HAP-1 (cell line): ENCODE data around the gene ADGRA1.

Experiments
- DNase-seq, 2 experiments: peaks; one replicate each; pipeline ENCODE4 v3.0.0-alpha.2; 2016 to 2020; ENCODE audit warnings: low spot score in 2 of 2
- H3K27me3 ChIP-seq: fragments of 250-450 bp; sonication (Bioruptor Pico); 2 replicates; pipeline ENCODE4 v1.5.1; 2020; ENCODE audit warnings: low read depth, mild to moderate bottlenecking, moderate library complexity
- H3K36me3 ChIP-seq: fragments of 250-450 bp; sonication (Bioruptor Pico); replicated peaks from 2 replicates; pipeline ENCODE4 v1.5.1; 2020; ENCODE audit warnings: mild to moderate bottlenecking
- H3K4me1 ChIP-seq: fragments of 250-450 bp; sonication (Bioruptor Pico); 2 replicates; pipeline ENCODE4 v1.5.1; 2020; ENCODE audit warnings: mild to moderate bottlenecking
- H3K4me3 ChIP-seq: fragments of 250-450 bp; sonication (Bioruptor Pico); 2 replicates; pipeline ENCODE4 v1.5.1; 2020; ENCODE audit warnings: mild to moderate bottlenecking, moderate library complexity
- H3K9me3 ChIP-seq: fragments of 250-450 bp; sonication (Bioruptor Pico); 2 replicates; pipeline ENCODE4 v1.5.1; 2020; ENCODE audit warnings: mild to moderate bottlenecking, moderate library complexity
- in situ Hi-C: fragments of 300-500 bp; cut with MboI; formaldehyde crosslinking; loops from 3 replicates; pipeline ENCODE4 v1.14.3; 2020; ENCODE audit warnings: low sequenced_read_pairs, inconsistent platforms, mixed read lengths

The ADGRA1 gene

DNA sequence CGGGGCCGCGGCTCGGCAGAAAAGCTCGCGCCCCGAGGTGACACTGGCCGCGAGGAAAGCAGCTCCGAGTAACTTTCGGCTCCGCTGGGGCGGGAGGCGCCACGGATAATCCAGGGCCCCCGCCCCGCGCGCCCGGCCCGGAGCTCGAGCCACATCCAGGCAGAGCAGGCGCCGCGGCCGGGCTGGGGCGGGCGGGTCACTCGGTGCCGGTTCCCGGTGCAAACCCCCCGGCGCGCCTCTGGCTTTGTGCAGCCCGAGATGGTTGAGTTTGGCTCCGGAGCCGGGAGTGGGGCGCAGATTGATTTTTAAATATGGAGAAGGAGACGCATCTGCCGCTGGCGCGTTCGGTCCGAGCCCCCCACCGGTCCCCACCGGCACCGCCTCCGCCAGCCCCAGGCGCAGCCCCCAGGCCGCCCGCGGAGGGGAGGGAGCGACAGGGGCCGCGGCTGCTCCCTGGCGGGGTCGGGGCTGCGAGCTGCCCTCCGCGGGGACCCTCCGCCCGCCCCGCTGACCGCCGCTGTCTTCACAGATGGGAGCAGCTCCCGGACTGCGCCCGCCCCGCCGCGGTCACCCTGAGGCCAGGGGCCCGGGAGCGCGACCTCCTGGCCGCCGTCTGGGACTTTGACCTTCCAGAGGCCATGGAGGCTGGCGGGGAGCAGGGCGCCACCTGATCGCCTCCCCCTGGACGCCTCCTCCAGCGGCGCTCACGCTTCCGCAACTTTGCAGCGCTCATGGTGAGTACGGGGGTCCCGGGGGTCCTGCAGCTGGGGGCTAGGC lies 643 bp downstream of the ADGRA1 start:
- Histone ChIP-seq H3K36me3 (no peaks in the 10 kb centered on the region), H3K27me3 (peaks cover 72% of the 10 kb centered on the region), H3K9me3 (no peaks in the 10 kb centered on the region), H3K4me3 (no peak overlapping the region), H3K4me1 (no peaks in the 10 kb centered on the region)
- no peak for DNase-seq
- in situ Hi-C loops: no loop called here

DNA sequence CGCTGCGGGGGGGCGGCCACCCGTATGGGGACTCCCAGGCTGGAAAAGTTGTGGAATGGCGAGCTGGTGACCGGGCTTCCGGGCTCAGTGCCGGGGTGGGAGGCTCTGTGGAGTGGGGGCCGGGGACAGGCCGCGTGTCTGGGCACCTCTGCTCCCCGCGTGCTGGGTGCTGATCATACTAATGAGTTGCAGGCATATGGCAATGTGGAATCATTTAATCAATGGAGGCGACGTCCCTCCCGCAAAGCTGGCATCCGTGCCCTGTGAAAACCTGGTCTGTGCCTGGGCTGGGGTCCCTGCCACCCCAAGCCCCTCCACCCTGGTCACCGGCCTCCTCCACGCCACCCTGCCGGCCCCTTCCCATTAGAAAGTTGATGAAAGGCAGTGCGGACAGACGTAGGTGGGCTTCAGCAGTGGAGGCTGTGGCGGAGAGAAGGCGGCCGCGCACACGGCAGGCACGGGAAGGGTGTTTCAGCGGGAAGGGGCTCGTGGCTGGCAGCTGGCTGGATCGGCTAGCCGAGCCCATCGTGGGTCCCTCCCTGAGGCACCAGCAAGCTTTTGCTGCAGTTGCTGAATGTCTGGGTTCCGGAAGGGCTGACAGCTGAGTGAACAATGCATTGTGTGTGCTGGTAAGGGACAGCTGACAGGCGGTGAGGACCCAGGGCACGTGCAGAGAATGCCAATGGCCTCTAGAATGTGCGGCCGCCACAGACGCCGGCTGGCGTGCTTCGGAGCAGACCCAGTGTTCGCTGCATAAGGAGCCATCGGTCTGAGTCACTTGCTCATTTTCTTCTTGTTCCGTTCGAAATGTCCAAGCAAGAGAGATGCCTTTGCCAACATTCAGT lies 1.5 kb downstream of the ADGRA1 start:
- H3K9me3 ChIP-seq: no peaks in the 10 kb centered on the region
- H3K4me3 ChIP-seq: no peak overlapping the region
- peaks cover 80% of the 10 kb centered on the region for H3K27me3 ChIP-seq
- in situ Hi-C loops: no loop called here
- H3K36me3 ChIP-seq: no peaks in the 10 kb centered on the region
- DNase-seq: no peak
- no peaks in the 10 kb centered on the region for H3K4me1 ChIP-seq

DNA sequence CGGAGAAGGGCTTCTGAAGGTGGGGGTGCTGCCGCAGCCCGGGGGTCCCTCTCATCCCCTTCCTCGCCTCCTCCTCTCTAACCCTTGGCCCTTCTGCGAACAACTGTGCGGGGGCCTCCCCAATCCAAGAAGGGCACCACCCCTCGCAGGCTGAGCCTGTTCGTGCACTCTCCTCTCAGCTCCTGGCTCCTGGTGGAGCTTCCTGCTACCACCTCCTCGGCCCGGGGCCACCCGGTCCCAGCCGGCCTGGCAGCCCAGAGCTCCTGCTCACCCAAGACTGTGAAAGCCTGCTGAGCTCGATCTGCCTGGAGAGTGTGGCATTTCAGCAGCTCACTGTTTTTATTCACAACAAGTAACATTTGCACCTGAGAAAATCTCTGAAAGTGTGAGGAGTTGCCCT lies 2.4 kb downstream of the ADGRA1 start:
- in situ Hi-C loops: no loop called here
- H3K4me3 ChIP-seq: no peak overlapping the region
- H3K9me3 ChIP-seq: no peaks in the 10 kb centered on the region
- H3K4me1 ChIP-seq: no peaks in the 10 kb centered on the region
- no peak for DNase-seq
- peaks cover 84% of the 10 kb centered on the region for H3K27me3 ChIP-seq
- no peaks in the 10 kb centered on the region for H3K36me3 ChIP-seq

DNA sequence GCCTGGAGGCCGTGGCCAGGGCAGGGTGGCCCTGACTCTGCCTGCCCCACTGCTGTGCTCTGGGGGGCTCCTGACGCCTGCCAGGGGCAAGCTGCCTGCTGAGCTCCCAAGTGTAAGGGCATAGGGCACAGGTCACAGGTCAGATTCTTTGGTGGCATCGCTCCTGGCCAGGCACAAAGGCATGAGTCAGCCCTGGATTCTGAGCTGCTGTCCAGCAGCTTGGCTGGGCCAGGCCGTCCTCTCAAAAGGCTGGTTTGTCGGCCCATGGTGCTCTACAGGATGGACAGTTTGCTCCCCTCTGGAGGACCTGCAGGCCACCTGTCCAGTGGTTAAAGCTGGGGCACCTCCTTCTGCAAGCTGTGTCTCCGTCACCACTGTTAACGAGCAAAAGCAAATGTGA lies 2.9 kb downstream of the ADGRA1 start:
- Histone ChIP-seq H3K4me3 (no peak overlapping the region), H3K9me3 (no peaks in the 10 kb centered on the region), H3K27me3 (peaks cover 87% of the 10 kb centered on the region), H3K4me1 (no peaks in the 10 kb centered on the region), H3K36me3 (no peaks in the 10 kb centered on the region)
- in situ Hi-C loops: no loop called here
- no peak for DNase-seq

GRCh38 chr10:133091316-133091715 lies 3.6 kb downstream of the ADGRA1 start:
- Histone ChIP-seq H3K9me3 (no peaks in the 10 kb centered on the region), H3K36me3 (no peaks in the 10 kb centered on the region), H3K27me3 (peaks cover 88% of the 10 kb centered on the region), H3K4me3 (no peak overlapping the region), H3K4me1 (no peaks in the 10 kb centered on the region)
- no peak for DNase-seq
- in situ Hi-C loops: no loop called here

DNA sequence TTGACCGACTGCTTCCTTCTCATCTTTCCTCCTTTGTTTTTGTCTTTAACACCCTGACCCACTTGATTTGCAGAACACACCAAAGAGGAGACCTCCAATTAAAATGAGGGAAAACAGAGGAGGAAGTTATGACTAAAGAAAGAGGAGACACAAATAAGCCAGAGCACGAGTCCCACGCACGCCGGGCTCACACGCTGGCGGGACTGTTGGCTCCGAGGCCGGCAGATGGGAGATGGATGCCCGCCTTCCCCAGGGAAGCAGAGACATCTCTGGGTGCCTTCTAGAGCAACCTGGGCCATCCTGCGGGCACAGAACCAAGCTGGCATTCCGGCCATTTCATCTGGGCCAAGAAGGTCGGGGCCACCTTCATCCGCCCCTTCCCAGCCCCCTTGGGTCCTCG lies 5.6 kb downstream of the ADGRA1 start:
- no peak for DNase-seq
- H3K36me3 ChIP-seq: no peaks in the 10 kb centered on the region
- no peaks in the 10 kb centered on the region for H3K4me1 ChIP-seq
- no peaks in the 10 kb centered on the region for H3K9me3 ChIP-seq
- H3K27me3 ChIP-seq: peaks cover 77% of the 10 kb centered on the region
- H3K4me3 ChIP-seq: no peak overlapping the region
- in situ Hi-C loops: no loop called here

GRCh38 chr10:133094286-133094685 lies 6.6 kb downstream of the ADGRA1 start:
- DNase-seq: no peak
- in situ Hi-C loops: no loop called here
- Histone ChIP-seq H3K9me3 (no peaks in the 10 kb centered on the region), H3K36me3 (no peaks in the 10 kb centered on the region), H3K4me1 (no peaks in the 10 kb centered on the region), H3K27me3 (peaks cover 70% of the 10 kb centered on the region), H3K4me3 (no peak overlapping the region)

DNA sequence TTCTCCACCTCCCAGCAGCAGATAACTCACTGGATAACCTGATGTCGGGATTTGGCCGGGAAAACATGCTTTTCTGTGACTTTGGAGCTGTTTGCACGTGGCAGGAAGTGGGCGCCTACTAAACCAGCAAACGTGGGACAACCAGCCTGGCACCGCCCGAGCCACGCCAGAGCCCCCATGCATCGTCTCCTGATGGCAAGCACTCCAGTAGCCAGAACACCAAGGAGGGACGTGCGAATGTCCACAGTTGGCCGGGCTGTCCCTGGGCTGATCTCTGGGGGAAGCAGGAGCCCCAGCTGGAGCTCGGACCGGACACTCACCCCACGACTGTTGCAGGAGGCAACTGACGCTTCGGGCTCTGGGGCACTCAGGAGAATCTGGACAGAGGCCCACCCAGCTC lies 7.1 kb downstream of the ADGRA1 start:
- no peak overlapping the region for H3K4me3 ChIP-seq
- no peaks in the 10 kb centered on the region for H3K9me3 ChIP-seq
- DNase-seq: no peak
- H3K4me1 ChIP-seq: no peaks in the 10 kb centered on the region
- H3K36me3 ChIP-seq: no peaks in the 10 kb centered on the region
- H3K27me3 ChIP-seq: peaks cover 65% of the 10 kb centered on the region
- in situ Hi-C loops: no loop called here

GRCh38 chr10:133095586-133095985 lies 7.9 kb downstream of the ADGRA1 start:
- Histone ChIP-seq H3K4me1 (no peaks in the 10 kb centered on the region; the same call in 1 of the 2 replicates), H3K36me3 (no peaks in the 10 kb centered on the region), H3K9me3 (no peaks in the 10 kb centered on the region), H3K27me3 (peaks cover 58% of the 10 kb centered on the region), H3K4me3 (no peak overlapping the region)
- no peak for DNase-seq
- in situ Hi-C loops: no loop called here

GRCh38 chr10:133096616-133097269 lies 9.0 kb downstream of the ADGRA1 start:
- no peak for DNase-seq
- Histone ChIP-seq H3K36me3 (no peaks in the 10 kb centered on the region), H3K27me3 (peaks cover 47% of the 10 kb centered on the region), H3K9me3 (no peaks in the 10 kb centered on the region), H3K4me3 (no peak overlapping the region), H3K4me1 (peaks cover 7% of the 10 kb centered on the region)
- in situ Hi-C loops: no loop called here

DNA sequence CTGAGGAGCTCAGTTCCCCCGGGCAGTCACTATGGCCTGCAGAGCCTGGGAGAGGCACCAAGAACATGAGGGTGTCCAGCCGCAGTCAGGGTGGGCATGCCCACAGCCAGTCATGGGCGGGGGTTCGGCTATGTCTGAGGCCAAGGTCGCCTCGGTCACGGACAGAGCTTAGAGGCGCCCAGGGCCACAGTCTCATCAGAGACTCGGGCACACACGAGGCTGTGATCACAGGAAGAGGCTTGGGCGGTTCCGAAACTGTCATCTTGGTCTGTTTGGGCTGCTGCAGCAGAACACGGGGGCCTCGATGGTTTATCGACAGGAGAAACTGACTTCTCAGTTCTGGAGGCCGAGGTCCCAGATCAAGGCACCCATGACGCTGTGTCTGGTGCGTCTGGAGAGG lies 9.7 kb downstream of the ADGRA1 start:
- in situ Hi-C loops: no loop called here
- no peaks in the 10 kb centered on the region for H3K36me3 ChIP-seq
- no peaks in the 10 kb centered on the region for H3K9me3 ChIP-seq
- peaks cover 7% of the 10 kb centered on the region for H3K4me1 ChIP-seq
- H3K27me3 ChIP-seq: peaks cover 40% of the 10 kb centered on the region
- DNase-seq: no peak
- H3K4me3 ChIP-seq: no peak overlapping the region

DNA sequence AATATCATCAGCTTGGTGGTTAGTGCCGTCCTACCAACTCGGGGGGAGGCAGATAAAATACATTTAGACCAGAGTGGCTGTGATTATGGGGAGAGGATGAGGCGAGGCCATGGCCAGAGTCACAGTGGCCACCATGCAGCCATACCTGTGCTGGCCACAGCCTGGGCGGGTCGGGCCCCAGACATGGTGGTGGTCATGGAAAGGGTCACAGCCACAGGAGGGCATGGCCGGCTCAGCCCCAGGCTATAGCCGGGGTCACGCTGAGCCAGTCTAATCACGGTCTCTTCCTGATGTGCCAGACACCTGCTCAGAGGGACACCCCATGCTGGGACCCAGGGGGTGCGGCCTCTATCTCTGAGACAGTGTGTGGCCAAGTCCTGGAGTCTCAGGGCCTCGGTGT lies 10.2 kb downstream of the ADGRA1 start:
- no peak overlapping the region for H3K4me3 ChIP-seq
- peaks cover 7% of the 10 kb centered on the region for H3K4me1 ChIP-seq
- no peaks in the 10 kb centered on the region for H3K36me3 ChIP-seq
- peaks cover 40% of the 10 kb centered on the region for H3K27me3 ChIP-seq
- H3K9me3 ChIP-seq: no peaks in the 10 kb centered on the region
- in situ Hi-C loops: no loop called here
- no peak for DNase-seq

GRCh38 chr10:133098426-133099124 lies 10.9 kb downstream of the ADGRA1 start:
- H3K4me1 ChIP-seq: peaks cover 7% of the 10 kb centered on the region
- H3K27me3 ChIP-seq: peaks cover 34% of the 10 kb centered on the region
- H3K36me3 ChIP-seq: no peaks in the 10 kb centered on the region
- in situ Hi-C loops: no loop called here
- no peak for DNase-seq
- H3K4me3 ChIP-seq: no peak overlapping the region
- H3K9me3 ChIP-seq: no peaks in the 10 kb centered on the region
